BLaER1 (cell line): ENCODE data around the gene FXR1.
"Not testable (repeated sequence)": the region's sequence is repeated elsewhere in the genome, so short reads cannot be mapped to it uniquely, and the experiment has no call there.

ENCODE experiments used
- H3K27ac ChIP-seq: shearing (Covaris generic); formaldehyde crosslinking; 2 replicates; pipeline ENCODE4 v1.8.1; 2022
- H3K27me3 ChIP-seq: shearing (Covaris generic); formaldehyde crosslinking; 2 replicates; pipeline ENCODE4 v1.8.1; 2022
- H3K36me3 ChIP-seq: shearing (Covaris generic); formaldehyde crosslinking; 2 replicates; pipeline ENCODE4 v1.8.1; 2022
- H3K4me1 ChIP-seq: shearing (Covaris generic); formaldehyde crosslinking; 2 replicates; pipeline ENCODE4 v1.8.1; 2022
- H3K4me2 ChIP-seq: shearing (Covaris generic); formaldehyde crosslinking; 2 replicates; pipeline ENCODE4 v1.8.1; 2022
- H3K4me3 ChIP-seq: shearing (Covaris generic); formaldehyde crosslinking; 2 replicates; pipeline ENCODE4 v1.8.1; 2022
- H3K9ac ChIP-seq: shearing (Covaris generic); formaldehyde crosslinking; 2 replicates; pipeline ENCODE4 v1.8.1; 2022
- H3K9me3 ChIP-seq: shearing (Covaris generic); formaldehyde crosslinking; 2 replicates; pipeline ENCODE4 v1.8.1; 2022
- H4K20me1 ChIP-seq: shearing (Covaris generic); formaldehyde crosslinking; 2 replicates; pipeline ENCODE4 v1.8.1; 2022
- Cebpa-rat ChIP-seq: shearing (Covaris generic); IDR thresholded peaks from 2 replicates; pipeline ENCODE4 v1.8.1; 2022

The FXR1 gene

DNA sequence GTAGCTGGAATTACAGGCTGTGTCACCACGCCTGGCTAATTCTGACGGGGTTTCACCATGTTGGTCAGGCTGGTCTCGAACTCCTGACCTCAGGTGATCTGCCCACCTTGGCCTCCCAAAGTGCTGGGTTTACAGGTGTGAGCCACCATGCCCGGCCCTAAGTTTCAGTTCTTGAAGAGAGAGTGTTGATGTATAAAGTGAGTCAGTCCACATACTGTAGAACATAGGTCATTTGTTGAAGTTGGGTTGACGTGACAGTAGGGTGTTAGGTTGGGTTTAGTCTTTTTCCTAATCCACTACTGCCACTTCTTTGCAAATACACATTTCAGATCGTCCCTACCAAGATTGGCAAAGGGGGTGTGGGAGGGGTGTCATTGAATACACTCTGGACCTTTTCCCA, 61.8 kb downstream of the FXR1 start:
- Histone ChIP-seq H3K27ac (no peak overlapping the region), H3K4me3 (no peak overlapping the region), H3K9me3 (no peaks in the 10 kb centered on the region), H3K9ac (no peak overlapping the region), H3K4me2 (no peak overlapping the region), H4K20me1 (peaks cover 29% of the 10 kb centered on the region), H3K4me1 (no peaks in the 10 kb centered on the region), H3K36me3 (peaks cover 82% of the 10 kb centered on the region), H3K27me3 (no peaks in the 10 kb centered on the region)
- no peak for TF ChIP-seq Cebpa-rat

DNA sequence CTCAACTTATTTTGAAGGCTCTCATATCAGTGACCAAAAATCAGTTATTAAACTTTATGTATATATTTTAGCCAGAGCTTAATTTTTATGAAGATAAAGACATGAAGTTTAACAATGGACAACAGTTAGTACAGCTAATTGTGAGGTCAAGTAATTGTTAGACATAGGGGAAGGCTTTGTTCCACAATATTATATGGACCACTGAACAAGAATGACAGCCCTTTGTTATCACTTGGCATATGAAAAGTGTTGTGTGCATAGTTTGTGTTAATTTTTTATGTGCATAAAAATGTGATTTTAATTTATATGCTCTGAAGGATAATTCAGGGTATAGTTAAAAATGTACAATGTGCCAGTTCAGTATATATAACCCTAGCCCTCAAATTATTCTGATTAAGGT, 65.0 kb downstream of the FXR1 start:
- no peak overlapping the region for H3K4me3 ChIP-seq
- TF ChIP-seq Cebpa-rat = no peak

DNA sequence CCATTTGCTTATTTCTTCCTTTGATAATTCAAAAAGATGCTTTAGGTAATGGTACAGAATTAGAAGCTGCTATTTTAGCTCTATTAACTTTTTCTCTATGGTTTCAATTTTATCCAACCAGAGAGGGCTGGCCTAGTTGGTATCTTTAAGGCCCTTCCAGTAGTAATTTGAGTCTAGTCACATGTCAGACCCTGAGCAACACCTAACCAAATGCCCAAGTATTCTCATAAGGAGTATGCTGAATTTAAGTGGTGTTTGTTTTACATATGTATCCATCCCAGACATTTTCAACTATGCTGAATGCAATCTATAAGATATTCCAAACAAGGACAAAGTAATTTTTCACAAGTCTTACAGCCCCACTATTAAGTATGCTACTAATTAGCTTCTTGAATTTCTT, 67.5 kb downstream of the FXR1 start:
- no peak overlapping the region for H3K9ac ChIP-seq
- peaks cover 50% of the 10 kb centered on the region for H3K36me3 ChIP-seq
- H3K27me3 ChIP-seq = no peaks in the 10 kb centered on the region
- no peaks in the 10 kb centered on the region for H3K9me3 ChIP-seq
- H3K4me3 ChIP-seq = no peak overlapping the region
- H3K4me2 ChIP-seq = no peak overlapping the region
- no peaks in the 10 kb centered on the region for H3K4me1 ChIP-seq
- H3K27ac ChIP-seq = no peak overlapping the region
- H4K20me1 ChIP-seq = no peaks in the 10 kb centered on the region
- no peak for TF ChIP-seq Cebpa-rat

More for the DNA sequence above, 65.0 kb downstream of the FXR1 start:
- Histone ChIP-seq H3K27ac (no peak overlapping the region), H3K27me3 (no peaks in the 10 kb centered on the region), H3K4me1 (no peaks in the 10 kb centered on the region), H3K9me3 (no peaks in the 10 kb centered on the region), H3K4me2 (no peak overlapping the region), H4K20me1 (peaks cover 16% of the 10 kb centered on the region), H3K9ac (no peak overlapping the region), H3K36me3 (peaks cover 60% of the 10 kb centered on the region)

DNA sequence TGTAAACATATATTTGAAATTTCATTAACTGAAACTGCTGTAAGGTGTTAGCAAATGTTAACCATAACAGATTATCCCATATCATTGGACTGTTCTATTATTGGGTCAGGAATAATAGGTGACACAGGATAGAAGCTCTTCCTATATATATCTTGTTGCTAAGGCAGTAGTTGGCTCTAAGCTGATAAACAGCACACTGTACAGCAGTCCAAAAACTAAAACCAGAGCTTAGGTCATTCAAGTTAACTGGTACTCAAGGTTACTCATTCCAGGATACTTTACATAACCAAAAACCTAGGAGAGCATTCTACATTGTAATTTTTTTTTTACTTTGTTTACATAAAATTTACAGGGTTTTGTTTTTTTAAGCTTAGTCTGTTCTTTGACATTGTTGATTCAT, 68.1 kb downstream of the FXR1 start:
- H3K36me3 ChIP-seq = peaks cover 49% of the 10 kb centered on the region
- no peaks in the 10 kb centered on the region for H3K4me1 ChIP-seq
- no peak overlapping the region for H3K27ac ChIP-seq
- no peak overlapping the region for H3K4me2 ChIP-seq
- TF ChIP-seq Cebpa-rat = no peak
- no peaks in the 10 kb centered on the region for H4K20me1 ChIP-seq
- H3K27me3 ChIP-seq = no peaks in the 10 kb centered on the region
- H3K9ac ChIP-seq = no peak overlapping the region
- no peaks in the 10 kb centered on the region for H3K9me3 ChIP-seq
- H3K4me3 ChIP-seq = no peak overlapping the region

DNA sequence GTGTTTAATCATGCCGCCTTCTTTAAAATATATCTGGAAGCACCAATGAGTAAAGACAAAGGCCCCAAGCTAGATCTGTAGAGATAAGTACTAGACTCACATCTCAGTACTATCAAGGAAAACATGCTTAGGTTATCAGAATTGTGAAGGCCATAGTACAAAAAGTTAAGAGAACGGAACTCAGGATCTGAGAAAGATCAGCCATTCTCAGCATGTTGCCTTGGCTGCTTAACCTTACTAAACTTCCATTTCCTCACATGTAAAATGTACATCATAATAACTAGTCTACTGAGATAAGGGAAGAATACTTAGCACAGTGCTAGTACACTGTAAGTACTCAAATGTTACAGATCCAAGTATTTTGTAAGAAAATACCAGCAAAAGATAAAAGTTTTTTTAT, 69.4 kb downstream of the FXR1 start:
- no peaks in the 10 kb centered on the region for H3K27me3 ChIP-seq
- H3K9me3 ChIP-seq = no peaks in the 10 kb centered on the region
- H3K4me2 ChIP-seq = no peak overlapping the region
- H3K4me3 ChIP-seq = no peak overlapping the region
- H3K36me3 ChIP-seq = peaks cover 47% of the 10 kb centered on the region
- peaks cover 5% of the 10 kb centered on the region; the same call in 1 of the 2 replicates for H4K20me1 ChIP-seq
- no peak overlapping the region for H3K9ac ChIP-seq
- no peak for TF ChIP-seq Cebpa-rat
- H3K27ac ChIP-seq = no peak overlapping the region
- no peaks in the 10 kb centered on the region for H3K4me1 ChIP-seq

DNA sequence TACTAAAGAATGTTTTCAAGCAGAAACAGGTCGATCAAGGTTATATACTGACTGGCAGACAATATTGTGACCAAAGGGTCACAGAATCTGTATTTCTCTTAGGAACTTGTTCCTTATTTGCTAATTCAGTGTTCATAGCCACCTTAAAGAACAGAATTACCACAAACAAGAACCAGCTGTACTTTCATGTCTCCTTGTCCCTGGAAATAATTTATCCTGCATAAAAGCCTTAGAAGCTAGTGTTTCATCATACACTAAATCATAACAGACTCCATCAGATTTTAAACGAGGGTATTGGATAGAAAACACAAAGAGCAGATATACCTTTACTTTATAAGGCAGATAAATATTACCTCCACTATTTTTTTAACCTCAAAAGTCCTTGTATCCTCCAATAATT, 70.7 kb downstream of the FXR1 start:
- Histone ChIP-seq H3K27ac (no peak overlapping the region), H3K27me3 (no peaks in the 10 kb centered on the region), H3K9ac (no peak overlapping the region), H3K4me3 (no peak overlapping the region), H4K20me1 (peaks cover 5% of the 10 kb centered on the region; the same call in 1 of the 2 replicates), H3K9me3 (no peaks in the 10 kb centered on the region), H3K4me2 (no peak overlapping the region), H3K4me1 (peaks cover 4% of the 10 kb centered on the region), H3K36me3 (peaks cover 49% of the 10 kb centered on the region)
- no peak for TF ChIP-seq Cebpa-rat

DNA sequence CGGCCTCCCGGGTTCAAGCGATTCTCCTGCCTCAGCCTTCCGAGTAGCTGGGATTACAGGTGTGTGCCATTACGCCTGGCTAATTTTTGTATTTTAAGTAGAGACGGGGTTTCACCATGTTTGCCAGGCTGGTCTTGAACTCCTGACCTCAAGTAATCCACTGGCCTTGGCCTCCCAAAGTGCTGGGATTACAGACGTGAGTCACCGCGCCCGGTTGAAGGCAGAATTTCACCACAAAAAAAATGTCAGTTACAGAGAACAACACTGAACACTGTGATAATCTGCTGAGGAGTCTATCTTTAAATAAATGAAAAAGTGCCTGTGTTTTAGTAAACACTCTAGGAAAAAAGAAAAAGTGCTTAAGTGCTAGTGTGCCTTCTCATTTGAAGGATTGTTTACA, 73.9 kb downstream of the FXR1 start:
- H3K9me3 ChIP-seq, H3K4me2 ChIP-seq, H3K27me3 ChIP-seq, H3K27ac ChIP-seq, H4K20me1 ChIP-seq, H3K4me3 ChIP-seq, H3K9ac ChIP-seq: not testable (repeated sequence)
- H3K36me3 ChIP-seq = peaks cover 34% of the 10 kb centered on the region
- H3K4me1 ChIP-seq = peaks cover 22% of the 10 kb centered on the region

DNA sequence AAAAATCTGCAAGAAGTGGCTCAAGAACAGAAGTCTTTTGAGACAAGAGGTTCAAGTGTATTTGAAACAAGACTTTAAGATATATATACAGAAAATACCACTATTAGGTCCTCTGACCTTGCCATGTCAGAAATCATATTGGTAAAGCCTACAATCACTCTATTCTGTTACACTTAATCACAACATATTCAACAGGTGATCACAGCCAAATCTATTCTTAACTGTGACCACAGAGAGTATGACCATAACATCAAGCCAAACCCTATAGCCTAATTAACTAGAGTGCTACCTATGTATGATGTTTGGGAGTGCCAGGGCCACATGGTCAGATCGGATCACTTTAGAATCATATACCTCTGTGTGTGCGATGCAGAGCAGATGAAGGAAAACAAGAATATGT, 74.9 kb downstream of the FXR1 start:
- H3K4me3 ChIP-seq = no peak overlapping the region
- H3K4me2 ChIP-seq = no peak overlapping the region

DNA sequence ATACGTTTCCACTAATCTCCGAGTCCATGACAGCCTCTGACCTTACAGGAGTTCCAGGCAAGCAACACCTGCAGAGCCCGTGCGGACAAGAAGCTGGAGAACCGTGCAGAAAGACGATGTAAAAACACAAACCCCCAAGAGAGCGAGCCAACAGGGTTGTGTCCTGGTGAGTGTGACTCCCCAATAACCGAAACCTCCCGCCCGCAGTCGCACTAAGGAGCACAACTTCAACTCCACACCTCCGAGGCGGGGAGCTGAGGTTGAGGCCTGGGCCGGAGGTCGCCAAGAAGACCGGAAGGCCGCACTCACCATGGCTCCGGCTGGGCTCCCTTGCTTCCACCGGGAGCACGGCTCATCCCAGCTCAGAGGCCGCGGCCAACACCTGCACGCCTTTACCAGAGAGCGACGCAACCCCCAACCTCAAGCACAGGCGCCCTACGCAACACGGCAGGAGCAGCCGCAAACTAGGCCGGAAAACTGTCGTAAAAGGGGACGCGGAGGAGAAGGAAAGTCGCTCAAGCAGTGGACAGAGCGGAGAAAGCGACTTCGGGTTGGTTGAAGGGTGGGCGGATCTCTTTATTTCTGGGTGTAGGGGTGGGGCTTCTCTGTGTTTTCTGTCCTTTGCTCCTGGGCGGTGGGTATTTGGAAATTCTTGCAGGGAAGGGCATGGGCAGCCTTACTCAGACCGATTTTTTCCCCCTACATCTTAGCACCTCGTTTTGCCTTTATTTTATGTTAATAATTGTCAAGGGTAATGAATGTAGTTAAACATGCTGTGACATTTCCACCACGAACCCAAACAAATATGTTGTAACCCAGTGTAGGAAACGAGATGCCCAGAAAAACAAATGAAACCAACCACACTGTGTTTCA, 77.1 kb downstream of the FXR1 start, which contains the start of gene DNAJC19:
DNAJC19 (minus strand) TSS at position 446 of the 873 bp plus-strand sequence; CDS start at position 312, 134 bp downstream.
- H3K4me2 ChIP-seq = peak within 1 kb of the TSS; percentile 88
- peak within 1 kb of the TSS; percentile 81 for H3K27ac ChIP-seq
- H3K9me3 ChIP-seq = no peaks in the 10 kb centered on the region
- TF ChIP-seq Cebpa-rat = no peak
- H3K9ac ChIP-seq = peak within 1 kb of the TSS; percentile 89
- no peaks in the 10 kb centered on the region for H3K27me3 ChIP-seq
- peaks cover 22% of the 10 kb centered on the region; the same call in 1 of the 2 replicates for H3K36me3 ChIP-seq
- H4K20me1 ChIP-seq = peaks cover 5% of the 10 kb centered on the region; the same call in 1 of the 2 replicates
- H3K4me1 ChIP-seq = peaks cover 22% of the 10 kb centered on the region
- peak within 1 kb of the TSS; percentile 84 for H3K4me3 ChIP-seq

More for the DNA sequence above, 74.9 kb downstream of the FXR1 start:
- no peak for TF ChIP-seq Cebpa-rat
- no peaks in the 10 kb centered on the region for H3K27me3 ChIP-seq
- no peaks in the 10 kb centered on the region for H3K9me3 ChIP-seq
- peaks cover 5% of the 10 kb centered on the region; the same call in 1 of the 2 replicates for H4K20me1 ChIP-seq
- H3K27ac ChIP-seq = no peak overlapping the region
- peaks cover 22% of the 10 kb centered on the region for H3K4me1 ChIP-seq
- no peak overlapping the region for H3K9ac ChIP-seq
- peaks cover 28% of the 10 kb centered on the region for H3K36me3 ChIP-seq

DNA sequence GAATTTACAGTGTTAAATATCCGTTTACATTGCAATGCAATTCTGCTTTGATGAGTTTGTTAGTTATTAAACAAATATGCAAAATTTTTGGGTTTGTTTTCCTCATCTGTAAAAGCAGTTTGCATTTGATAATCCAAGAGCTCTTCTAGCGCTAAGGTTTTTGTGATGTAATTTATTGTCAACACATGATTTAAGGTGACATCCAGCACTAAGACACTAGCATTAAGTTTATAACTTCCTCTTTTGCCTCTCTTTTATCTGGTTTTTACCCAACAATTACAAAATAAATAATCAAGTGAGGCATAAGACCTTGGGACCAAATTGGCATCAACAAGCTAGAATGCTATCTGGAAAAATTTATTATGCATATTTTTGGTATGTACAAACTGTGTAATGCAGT, 78.0 kb downstream of the FXR1 start:
- TF ChIP-seq Cebpa-rat = no peak
- Histone ChIP-seq H3K4me2 (peak overlapping the region; percentile 88), H3K9me3 (no peaks in the 10 kb centered on the region), H3K27ac (no peak overlapping the region), H3K27me3 (no peaks in the 10 kb centered on the region), H3K4me1 (peaks cover 22% of the 10 kb centered on the region), H3K36me3 (peaks cover 18% of the 10 kb centered on the region; the same call in 1 of the 2 replicates), H4K20me1 (peaks cover 5% of the 10 kb centered on the region; the same call in 1 of the 2 replicates), H3K9ac (peak overlapping the region; percentile 89; the same call in 1 of the 2 replicates), H3K4me3 (peak overlapping the region; percentile 84)
